IMR-90 (cell line): ENCODE measurements around the gene ALKBH1. TPM values are rescaled to one million over a fixed set of nuclear protein-coding genes. Genes with fewer than 3 reads are reported as not detected.

Source experiments
- microRNA-seq, 2 experiments: library from miRNA; stranded (forward) in 1 of 2; unstranded in 1 of 2; fragments of 10-50 nt in 1 of 2; fragments of <30 nt in 1 of 2; gene quantifications in 1 of 2; microRNA quantifications in 1 of 2; one replicate each; pipeline versions ENCODE3 to v1.1.0; 2013 to 2020; ENCODE audit not compliant: insufficient read depth in 1 of 2, insufficient read length in 1 of 2, unreplicated experiment in 1 of 2
- polyA plus RNA-seq, 3 experiments: library from polyadenylated mRNA; depleted of rRNA; stranded (reverse); fragments of >200 nt; gene quantifications; 2 replicates each; pipeline ENCODE4 v1.2.3, GENCODE V29; 2012; ENCODE audit warnings: low replicate concordance in 1 of 3
- small RNA-seq, 5 experiments: library from RNA; depleted of rRNA; stranded (forward); fragments of <200 nt; gene quantifications; one replicate each; pipeline ENCODE3, GENCODE V24; 2012
- total RNA-seq: library from RNA; depleted of rRNA; stranded (reverse); fragments of >200 nt; gene quantifications from 2 replicates; pipeline ENCODE4 v1.2.3, GENCODE V29; 2012; rRNA removed

ALKBH1 gene
- total and polyA plus RNA-seq, 2 of the 4 experiments (the other 2 are of a cell fraction): 10.0 to 10.8 TPM

Small RNA genes lying within 50 kb of the gene (microRNA-seq; reads per million reads assigned to microRNA genes)
- gene COX6CP11 (ENCODE audit: insufficient read depth, insufficient read length): not detected

Small RNA genes lying within 50 kb of the gene (small RNA-seq; reads per million reads assigned to genes)
- gene COX6CP11: 0 reads per million in 5 experiments

Other genes with a start within 250 kb of the ALKBH1 start
- gene AHSA1, start 249.9 kb downstream of the ALKBH1 start, total RNA-seq: 152 and 166 TPM in 2 replicates
- gene AHSA1, start 249.9 kb downstream of the ALKBH1 start, polyA plus RNA-seq (2012; rRNA removed): 190 and 252 TPM in 2 replicates
- under 0.01 TPM in 2 replicates for gene ISM2, start 209.2 kb downstream of the ALKBH1 start, total RNA-seq
- gene ISM2, start 209.2 kb downstream of the ALKBH1 start, polyA plus RNA-seq (2012; rRNA removed): 0.12 and 0.19 TPM in 2 replicates
- 68.3 and 100.0 TPM in 2 replicates for gene SPTLC2, start 91.4 kb downstream of the ALKBH1 start, total RNA-seq
- 16.8 and 22.6 TPM in 2 replicates for gene SPTLC2, start 91.4 kb downstream of the ALKBH1 start, polyA plus RNA-seq (2012; rRNA removed)
- gene SLIRP, start 80 bp upstream of the ALKBH1 start, total RNA-seq: 226 and 309 TPM in 2 replicates
- 220 and 244 TPM in 2 replicates for gene SLIRP, start 80 bp upstream of the ALKBH1 start, polyA plus RNA-seq (2012; rRNA removed)
- gene SNW1, start 53.1 kb upstream of the ALKBH1 start, total RNA-seq: 30.6 and 50.3 TPM in 2 replicates
- gene SNW1, start 53.1 kb upstream of the ALKBH1 start, polyA plus RNA-seq (2012; rRNA removed): 28.2 and 29.2 TPM in 2 replicates
- gene ADCK1, start 92.1 kb upstream of the ALKBH1 start, total RNA-seq: 1.1 and 1.6 TPM in 2 replicates
- gene ADCK1, start 92.1 kb upstream of the ALKBH1 start, polyA plus RNA-seq (2012; rRNA removed): 3.6 and 4.6 TPM in 2 replicates